Thoracic aorta (tissue), 2 donors: ENCODE data around the gene NAA40. TPM values are rescaled to one million over a fixed set of nuclear protein-coding genes. Genes with fewer than 3 reads are reported as not detected.
"Not testable (repeated sequence)": the region's sequence is repeated elsewhere in the genome, so short reads cannot be mapped to it uniquely, and the experiment has no call there.

ENCODE experiments used
- ATAC-seq: fragments of 150-250 bp; one replicate; pipeline ENCODE4 v1.8.0; 2017; ENCODE audit warnings: low read depth; ENCODE audit not compliant: insufficient number of reproducible peaks, low FRiP score
- DNase-seq: peaks from one replicate; pipeline ENCODE4 v3.0.0-alpha.2; 2020; ENCODE audit warnings: low spot score
- H3K27ac ChIP-seq, 2 donors: fragments of 200-600 bp; sonication (generic); 1 replicate in 1 of 2; 2 replicates in 1 of 2; pipeline ENCODE4 v1.5.1; 2016; ENCODE audit warnings: mild to moderate bottlenecking in 2 of 2, moderate library complexity in 2 of 2
- H3K27me3 ChIP-seq: fragments of 200-600 bp; sonication (generic); replicated peaks from 2 replicates; pipeline ENCODE4 v1.6.0; 2016; ENCODE audit warnings: mild to moderate bottlenecking; ENCODE audit not compliant: insufficient read depth
- H3K36me3 ChIP-seq: fragments of 200-600 bp; sonication (generic); one replicate; pipeline ENCODE4 v1.5.1; 2016
- H3K4me1 ChIP-seq, 2 donors: fragments of 200-600 bp; sonication (generic); 1 replicate in 1 of 2; 2 replicates in 1 of 2; pipeline versions ENCODE4 v1.5.1 to v1.6.0; 2016; ENCODE audit warnings: low read depth in 2 of 2, mild to moderate bottlenecking in 1 of 2; ENCODE audit not compliant: control insufficient read depth in 1 of 2
- H3K4me3 ChIP-seq: fragments of 200-600 bp; sonication (generic); 2 replicates; pipeline ENCODE4 v1.5.1; 2016; ENCODE audit warnings: mild to moderate bottlenecking
- H3K9me3 ChIP-seq: fragments of 200-600 bp; sonication (generic); 2 replicates; pipeline ENCODE4 v1.5.1; 2016
- CTCF ChIP-seq: fragments of 200-600 bp; sonication (generic); IDR thresholded peaks from one replicate; pipeline ENCODE4 v1.5.1; 2019; ENCODE audit warnings: antibody characterized with exemption
- total RNA-seq, 2 donors: library from RNA; depleted of rRNA; stranded (reverse); fragments of >200 nt; gene quantifications; one replicate each; pipeline versions ENCODE4 v1.1.0 to v1.2.3, GENCODE V29; 2016

Gene NAA40
- total RNA-seq, 2 donors from 2014 or later = 15.5 to 20.6 TPM

DNA sequence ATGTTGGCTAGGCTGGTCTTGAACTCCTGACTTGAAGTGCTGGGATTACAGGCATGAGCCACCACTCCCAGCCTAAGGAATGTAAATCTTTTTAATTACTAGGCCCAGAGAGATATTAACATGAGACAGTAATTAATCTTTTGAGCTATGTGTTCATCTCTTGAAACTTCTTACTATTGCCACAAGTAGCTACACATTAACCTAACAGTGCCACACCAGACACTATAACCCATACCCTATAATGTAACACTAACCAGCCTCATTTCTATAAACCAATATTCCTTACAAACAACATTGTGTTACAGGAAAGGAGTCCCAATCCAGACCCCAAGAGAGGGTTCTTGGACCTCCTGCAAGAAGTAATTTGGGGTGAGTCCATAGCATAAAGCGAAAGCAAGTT lies 27.6 kb downstream of the NAA40 start:
- no peaks in the 10 kb centered on the region for H3K4me1 ChIP-seq
- no peaks in the 10 kb centered on the region for H3K9me3 ChIP-seq
- TF ChIP-seq CTCF = no peak
- no peaks in the 10 kb centered on the region for H3K36me3 ChIP-seq
- no peaks in the 10 kb centered on the region for H3K27me3 ChIP-seq
- no peak overlapping the region for H3K4me3 ChIP-seq
- no peak for ATAC-seq
- no peak overlapping the region for H3K27ac ChIP-seq
- no peak for DNase-seq

DNA sequence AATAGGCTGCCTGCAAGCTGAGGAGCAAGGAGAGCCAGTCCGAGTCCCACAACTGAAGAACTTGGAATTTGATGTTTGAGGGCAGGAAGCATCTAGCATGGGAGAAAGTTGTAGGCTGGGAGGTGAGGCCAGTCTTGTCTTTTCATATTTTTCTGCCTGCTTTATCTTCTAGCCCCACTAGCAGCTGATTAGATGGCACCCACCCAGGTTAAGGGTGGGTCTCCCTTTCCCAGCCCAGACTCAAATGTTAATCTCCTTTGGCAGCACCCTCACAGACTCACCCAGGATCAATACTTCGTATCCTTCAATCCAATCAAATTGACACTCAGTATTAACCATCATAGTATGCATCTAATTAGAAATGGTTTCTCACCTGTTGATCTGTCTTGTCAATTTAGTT lies 30.7 kb downstream of the NAA40 start:
- DNase-seq (no peak), ATAC-seq (no peak)
- no peak overlapping the region for H3K4me3 ChIP-seq
- H3K27me3 ChIP-seq = no peaks in the 10 kb centered on the region
- H3K36me3 ChIP-seq = no peaks in the 10 kb centered on the region
- no peaks in the 10 kb centered on the region for H3K4me1 ChIP-seq
- H3K9me3 ChIP-seq = no peaks in the 10 kb centered on the region
- H3K27ac ChIP-seq = no peak overlapping the region
- TF ChIP-seq CTCF = no peak

DNA sequence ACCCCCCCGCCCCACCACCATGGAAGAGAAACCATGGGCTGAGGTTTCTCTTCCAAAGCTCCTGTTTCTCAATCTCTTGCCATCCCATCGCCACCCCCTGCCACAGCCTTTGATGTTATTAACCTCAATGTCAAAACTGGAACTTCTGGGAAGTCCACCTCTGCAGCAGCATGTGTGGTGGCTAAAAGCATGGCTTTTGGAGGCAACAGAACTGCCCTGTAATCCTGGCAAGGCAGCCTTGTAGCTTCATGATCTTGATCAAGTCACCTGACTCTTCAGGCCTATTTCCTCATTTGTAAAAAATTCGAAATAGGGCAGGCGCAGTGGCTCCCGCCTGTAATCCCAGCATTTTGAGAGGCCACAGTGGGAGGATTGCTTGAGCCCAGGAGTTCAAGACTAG lies 32.1 kb downstream of the NAA40 start:
- ATAC-seq = no peak
- Histone ChIP-seq H3K4me1 (peaks cover 6 to 8% of the 10 kb centered on the region in 2 donors), H3K36me3 (no peaks in the 10 kb centered on the region), H3K27ac (no peak overlapping the region), H3K27me3 (no peaks in the 10 kb centered on the region), H3K4me3 (no peak overlapping the region), H3K9me3 (no peaks in the 10 kb centered on the region)
- TF ChIP-seq CTCF = no peak
- no peak for DNase-seq

GRCh38 chr11:63973912-63974258 lies 35.1 kb downstream of the NAA40 start:
- not testable (repeated sequence) for H3K27ac ChIP-seq, H3K9me3 ChIP-seq, ATAC-seq, H3K36me3 ChIP-seq, DNase-seq, H3K27me3 ChIP-seq
- peaks cover 13 to 23% of the 10 kb centered on the region in 2 donors for H3K4me1 ChIP-seq
- H3K4me3 ChIP-seq = peak overlapping the region; percentile 94

DNA sequence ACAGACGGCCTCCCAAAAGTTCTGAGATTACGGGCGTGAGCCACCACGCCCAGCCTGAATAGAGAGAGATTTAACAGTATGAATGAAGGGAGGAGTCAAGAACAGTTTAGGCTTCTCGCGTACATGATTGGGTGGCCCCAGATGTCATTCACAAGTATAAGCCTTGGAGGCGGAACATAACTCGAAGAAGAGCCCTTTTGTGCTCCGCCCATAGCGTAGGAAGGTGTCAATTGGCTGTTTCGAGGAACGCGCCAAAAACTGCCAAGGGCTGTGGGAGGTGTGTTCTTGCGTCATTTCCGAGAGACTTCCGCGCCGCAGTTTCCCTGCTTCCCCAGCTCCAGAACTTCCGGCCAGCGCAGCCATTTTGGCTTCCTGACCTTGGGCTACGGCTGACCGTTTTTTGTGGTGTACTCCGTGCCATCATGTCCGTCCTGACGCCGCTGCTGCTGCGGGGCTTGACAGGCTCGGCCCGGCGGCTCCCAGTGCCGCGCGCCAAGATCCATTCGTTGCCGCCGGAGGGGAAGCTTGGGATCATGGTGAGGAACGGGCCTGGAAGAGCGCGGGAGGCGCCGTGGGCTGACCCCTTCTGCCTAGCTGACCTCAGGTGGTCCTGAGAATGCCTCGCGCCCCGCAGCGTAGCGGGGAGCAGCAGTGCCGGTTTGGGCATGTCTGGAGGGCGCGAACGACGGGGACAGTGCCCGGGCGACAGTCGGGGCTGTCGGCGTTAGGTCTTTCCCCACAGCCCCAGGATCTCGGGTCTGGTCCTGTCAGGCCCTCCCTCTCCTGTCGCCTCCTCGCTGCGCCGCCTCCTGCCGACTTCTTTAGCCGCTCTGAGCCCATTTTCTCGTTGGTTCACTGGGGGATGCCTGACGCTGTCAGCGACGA lies 35.7 kb downstream of the NAA40 start, which contains the start of gene COX8A:
COX8A (plus strand) TSS at position 362 of the 885 bp plus-strand sequence; CDS start at position 423, 61 bp downstream.
- H3K27ac ChIP-seq = peak within 1 kb of the TSS; percentile 93 to 97
- H3K4me3 ChIP-seq = peak within 1 kb of the TSS; percentile 94
- H3K36me3 ChIP-seq = peaks cover 9% of the 10 kb centered on the region
- DNase-seq = peak; percentile 98
- no peaks in the 10 kb centered on the region for H3K27me3 ChIP-seq
- H3K4me1 ChIP-seq = peaks cover 13 to 23% of the 10 kb centered on the region in 2 donors
- no peaks in the 10 kb centered on the region for H3K9me3 ChIP-seq
- TF ChIP-seq CTCF = no peak
- ATAC-seq = peak; percentile 100
